8988T (cell line): ENCODE measurements around the gene FERMT1.
"Not testable (repeated sequence)": the region's sequence is repeated elsewhere in the genome, so short reads cannot be mapped to it uniquely, and the experiment has no call there.

Experiments used
- DNase-seq: peaks from one replicate; pipeline ENCODE4 v3.0.0; 2011

Gene FERMT1

GRCh38 chr20:6115221-6115895, 7.5 kb downstream of the FERMT1 start:
- DNase-seq: no peak

GRCh38 chr20:6114696-6115095, 8.1 kb downstream of the FERMT1 start:
- DNase-seq: no peak

GRCh38 chr20:6113951-6114350, 8.9 kb downstream of the FERMT1 start:
- DNase-seq: no peak

GRCh38 chr20:6112965-6113364, 9.9 kb downstream of the FERMT1 start:
- DNase-seq: not testable (repeated sequence)

- no peak for DNase-seq
Observed at GRCh38 chr20:6108330-6108729, 14.5 kb downstream of the FERMT1 start.

DNA sequence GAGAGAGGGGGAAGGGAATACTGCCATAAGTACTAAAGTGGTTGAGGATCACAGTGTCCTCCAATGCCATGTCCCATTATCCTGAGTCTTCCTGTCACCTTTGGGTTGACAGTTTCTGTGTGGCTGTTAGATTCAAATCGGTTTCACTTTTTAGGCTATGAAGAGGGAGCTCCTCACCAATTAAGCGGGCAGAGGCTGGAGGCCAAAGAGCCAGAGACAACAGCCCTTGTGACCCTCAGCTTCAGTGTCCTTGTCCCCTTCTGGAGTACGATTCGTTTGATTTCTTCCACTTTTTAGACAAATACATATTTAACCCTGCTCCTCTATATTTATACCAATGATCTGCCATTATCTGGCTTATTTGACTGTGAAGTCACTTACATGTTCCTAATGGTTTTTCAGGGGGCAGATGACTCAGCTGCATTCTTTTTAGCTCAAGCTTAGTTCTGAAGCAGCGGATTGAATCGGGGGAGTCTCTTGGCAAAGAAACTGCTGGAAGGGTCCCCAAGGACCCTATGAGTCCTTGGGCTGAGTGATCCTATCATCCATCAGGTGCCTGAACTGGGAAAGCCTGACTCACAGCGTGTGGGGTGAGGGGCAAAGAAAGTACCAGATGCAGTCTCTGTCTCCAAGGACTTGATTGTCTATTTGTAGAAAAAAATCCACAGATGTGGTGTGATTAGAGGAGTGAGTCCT, 18.2 kb downstream of the FERMT1 start:
- no peak for DNase-seq

DNA sequence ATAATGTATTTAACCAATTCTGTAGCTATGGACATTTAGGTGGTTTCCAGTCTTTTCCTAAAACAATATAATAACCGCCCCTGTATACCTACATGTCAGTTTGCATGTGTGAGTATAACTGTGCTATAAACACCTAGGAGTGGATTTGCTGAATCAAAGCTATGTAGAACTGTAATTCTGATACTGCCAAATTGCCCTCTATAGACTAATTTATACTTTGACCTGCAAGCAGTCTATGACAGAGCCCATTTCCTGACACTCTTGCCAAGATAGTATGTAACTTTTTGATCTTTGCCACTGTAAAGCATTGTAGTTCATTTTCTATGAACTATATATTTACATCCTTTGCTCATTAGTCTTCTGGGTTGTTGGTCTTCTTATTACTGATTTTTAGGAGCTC, 19.5 kb downstream of the FERMT1 start:
- DNase-seq: no peak

DNA sequence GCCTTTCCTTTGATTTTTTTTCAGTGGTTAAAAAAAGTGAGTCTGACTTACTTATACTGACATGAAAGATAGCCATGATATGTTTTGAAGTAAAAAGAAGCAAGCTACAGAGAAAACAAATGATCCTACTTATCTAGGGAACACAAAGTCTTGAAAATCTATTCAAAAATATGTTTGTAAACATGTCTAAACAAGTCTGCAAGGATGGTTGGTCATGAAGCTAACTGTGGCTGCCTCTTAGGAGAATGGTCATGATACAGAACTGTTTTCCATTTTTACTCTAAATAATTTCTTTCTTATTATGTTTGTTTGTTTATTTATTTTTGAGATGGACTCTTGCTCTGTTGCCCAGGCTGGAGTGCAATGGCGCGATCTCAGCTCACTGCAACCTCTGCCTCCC, 21.5 kb downstream of the FERMT1 start:
- DNase-seq: no peak

DNA sequence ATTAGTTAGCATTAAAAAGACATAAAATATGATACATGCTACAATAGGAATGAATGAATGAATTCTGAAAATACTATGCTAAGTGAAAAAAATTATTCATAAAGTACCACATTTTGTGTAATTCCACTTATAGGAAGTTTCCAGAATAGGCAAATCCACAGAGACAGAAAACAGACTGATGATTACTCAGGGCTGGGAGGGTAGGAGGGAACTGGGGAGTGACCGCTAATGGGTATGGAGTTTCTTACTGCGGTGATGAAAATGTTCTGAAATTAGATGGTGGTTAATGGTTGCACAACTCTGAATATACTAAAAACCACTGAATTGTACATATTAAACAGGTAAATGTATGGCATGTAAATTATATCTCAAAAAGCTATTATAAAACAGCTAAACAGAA, 22.6 kb downstream of the FERMT1 start:
- DNase-seq: no peak

GRCh38 chr20:6099819-6100218, 23.0 kb downstream of the FERMT1 start:
- no peak for DNase-seq

- DNase-seq: no peak
Observed at GRCh38 chr20:6095409-6095808, 27.4 kb downstream of the FERMT1 start.

- DNase-seq: no peak
Observed at GRCh38 chr20:6094565-6094964, 28.3 kb downstream of the FERMT1 start.

DNA sequence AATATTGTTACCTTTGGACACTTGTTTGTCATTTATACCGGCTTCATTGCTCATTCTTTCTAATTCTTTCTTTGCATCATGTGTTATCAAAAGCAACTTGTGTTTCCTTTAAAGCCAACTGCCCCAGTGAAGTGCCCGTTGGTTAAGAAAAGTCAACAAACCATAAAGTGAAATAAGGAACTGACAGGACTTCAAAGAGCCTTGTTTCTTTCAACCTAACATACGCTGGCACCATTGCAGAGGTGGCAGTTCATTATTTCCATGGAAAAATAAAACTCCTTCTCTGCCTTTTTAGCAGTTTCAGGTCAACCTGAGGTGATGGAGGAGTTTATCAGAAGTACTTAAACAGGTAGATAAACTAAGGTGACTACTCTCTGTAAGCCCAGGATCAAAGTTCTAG, 28.8 kb downstream of the FERMT1 start:
- DNase-seq: no peak

GRCh38 chr20:6091661-6092060, 31.2 kb downstream of the FERMT1 start:
- no peak for DNase-seq

DNA sequence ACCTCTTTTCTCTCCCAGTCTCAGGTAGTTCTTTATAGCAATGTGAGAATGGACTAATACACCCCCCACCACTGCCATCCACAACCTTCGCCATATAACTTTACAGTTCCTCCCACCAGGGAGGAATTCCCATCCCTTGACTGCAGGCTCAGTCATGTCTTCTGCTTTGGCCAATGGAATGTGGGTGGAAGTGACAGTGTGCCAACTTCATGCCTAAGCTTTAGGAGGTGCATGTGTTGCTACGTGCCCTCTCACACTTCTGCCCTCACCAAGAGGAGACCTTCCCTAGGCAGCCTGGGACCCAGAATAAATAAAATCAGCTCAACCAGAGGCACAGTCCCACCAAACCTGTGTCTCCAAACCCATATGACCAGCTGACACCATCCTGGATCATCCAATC, 36.0 kb downstream of the FERMT1 start:
- DNase-seq: no peak

GRCh38 chr20:6083926-6084325, 38.9 kb downstream of the FERMT1 start:
- DNase-seq: no peak

DNA sequence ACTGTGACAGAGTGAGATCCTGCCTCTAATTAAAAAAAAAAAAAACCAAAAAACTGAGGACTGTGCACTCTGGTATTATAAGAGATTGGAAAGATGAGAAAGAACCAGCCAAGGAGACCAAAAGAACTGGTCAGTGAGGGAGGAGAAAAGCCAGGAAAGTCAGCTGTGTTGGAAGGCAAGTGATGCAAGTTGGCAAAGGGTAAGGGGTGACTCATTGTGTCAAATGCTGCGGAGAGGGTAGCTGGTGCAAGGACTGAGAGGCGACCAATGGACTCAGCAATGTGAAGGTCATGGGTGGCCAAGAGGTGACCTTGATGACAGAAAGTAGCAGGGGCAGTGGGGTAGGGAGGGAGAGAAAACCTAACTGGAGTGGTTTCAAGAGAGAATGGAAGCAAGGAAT, 41.6 kb downstream of the FERMT1 start:
- DNase-seq: no peak

DNA sequence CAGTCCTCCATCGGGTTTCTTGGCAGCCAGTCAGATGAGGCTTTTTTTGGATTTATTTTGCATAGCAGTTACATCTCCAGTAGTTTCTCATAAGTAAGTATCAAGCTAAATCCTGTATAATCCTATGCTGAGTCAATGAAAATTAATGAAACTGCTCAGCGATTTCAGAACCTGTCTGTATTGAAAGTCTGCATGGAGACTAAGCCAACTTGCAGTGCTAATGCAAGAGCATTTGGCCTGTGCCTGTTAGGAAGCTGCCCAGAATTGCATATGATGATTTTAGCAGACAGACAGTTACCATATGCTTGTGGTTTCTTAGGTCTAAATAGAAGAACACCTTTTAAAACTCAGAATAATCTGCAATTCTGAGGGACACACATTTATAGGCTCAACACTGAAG, 43.8 kb downstream of the FERMT1 start:
- DNase-seq: no peak

DNA sequence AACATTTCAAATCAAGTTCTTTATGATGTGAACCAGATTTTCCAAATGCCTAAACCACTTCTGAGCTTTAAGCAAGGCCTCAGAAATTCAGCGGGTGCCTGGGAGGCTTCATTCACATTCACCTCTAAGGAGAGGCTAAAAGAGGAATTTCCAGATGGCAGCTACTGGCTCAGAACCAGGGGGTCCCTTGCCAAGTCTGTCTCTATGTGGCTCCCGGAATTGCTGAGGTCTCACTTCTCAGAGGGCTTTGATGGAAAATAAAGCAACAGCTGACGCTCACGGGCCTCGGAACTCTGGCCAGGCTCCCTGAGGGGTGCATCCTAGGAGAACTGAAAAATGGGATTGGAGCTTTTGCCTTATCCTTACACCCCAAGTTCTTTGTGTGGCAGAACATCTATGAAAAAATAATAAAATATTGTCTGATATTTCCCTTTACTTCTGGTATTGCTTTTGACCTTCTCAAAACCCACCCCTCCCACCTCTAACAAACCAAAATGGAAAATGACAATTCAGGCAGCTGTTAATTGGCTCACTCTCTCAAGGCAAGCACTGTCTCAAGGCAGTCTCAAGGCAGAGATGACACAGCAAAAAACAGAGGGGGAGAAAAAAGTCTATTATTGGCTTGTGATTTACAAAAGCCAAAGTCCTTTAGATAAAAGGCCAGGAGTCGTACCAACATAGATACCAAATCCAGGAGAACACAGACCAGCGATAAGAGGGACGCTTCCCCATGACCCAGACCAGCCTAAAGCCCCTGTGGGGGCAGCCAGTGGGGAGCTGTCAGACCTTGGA, 47.2 kb downstream of the FERMT1 start:
- DNase-seq: no peak

GRCh38 chr20:6074784-6075183, 48.0 kb downstream of the FERMT1 start:
- no peak for DNase-seq

DNA sequence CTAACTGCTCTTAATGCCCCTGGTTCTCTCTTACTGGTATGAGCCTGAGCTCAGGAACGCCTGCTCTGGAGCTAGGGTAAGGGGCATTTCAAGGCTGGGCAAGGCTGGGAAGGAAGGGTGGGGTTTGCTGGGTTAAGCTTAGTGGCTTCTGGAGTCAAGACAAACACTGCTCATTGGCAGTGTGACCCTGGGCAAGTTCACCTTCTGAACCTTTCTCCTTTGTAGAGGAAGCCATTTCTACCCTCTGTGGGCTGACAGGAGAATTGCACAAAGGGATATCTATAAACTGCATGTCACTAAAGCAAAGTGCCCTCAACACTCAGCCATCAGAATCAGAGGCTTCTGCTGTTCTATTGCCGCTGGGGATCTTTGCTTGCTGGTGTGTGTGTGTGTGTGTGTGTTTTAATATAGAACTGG, 48.7 kb downstream of the FERMT1 start:
- no peak for DNase-seq

- DNase-seq: no peak
Observed at GRCh38 chr20:6070829-6071695, 51.8 kb downstream of the FERMT1 start.

DNA sequence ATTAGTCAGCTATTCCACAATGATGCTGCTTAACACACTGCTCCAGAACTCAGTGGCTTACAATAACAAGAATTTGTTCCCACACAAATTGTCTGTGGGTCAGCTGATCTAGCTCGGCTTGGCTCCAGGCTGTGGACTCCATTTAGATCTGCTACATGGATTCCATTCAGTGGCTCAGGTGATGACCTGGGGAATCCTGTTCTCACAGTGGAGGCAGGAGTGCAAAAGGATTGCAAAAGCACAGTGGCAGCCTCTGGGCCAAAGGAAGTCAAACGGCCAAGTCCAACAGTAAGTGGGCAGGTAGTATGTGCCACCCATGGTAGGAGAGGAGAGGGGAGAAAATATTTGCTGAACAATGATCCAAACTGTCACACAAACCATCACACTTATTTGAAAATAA, 53.2 kb downstream of the FERMT1 start:
- no peak for DNase-seq
